ENCODE results near the gene PTMS.

PTMS gene

DNA sequence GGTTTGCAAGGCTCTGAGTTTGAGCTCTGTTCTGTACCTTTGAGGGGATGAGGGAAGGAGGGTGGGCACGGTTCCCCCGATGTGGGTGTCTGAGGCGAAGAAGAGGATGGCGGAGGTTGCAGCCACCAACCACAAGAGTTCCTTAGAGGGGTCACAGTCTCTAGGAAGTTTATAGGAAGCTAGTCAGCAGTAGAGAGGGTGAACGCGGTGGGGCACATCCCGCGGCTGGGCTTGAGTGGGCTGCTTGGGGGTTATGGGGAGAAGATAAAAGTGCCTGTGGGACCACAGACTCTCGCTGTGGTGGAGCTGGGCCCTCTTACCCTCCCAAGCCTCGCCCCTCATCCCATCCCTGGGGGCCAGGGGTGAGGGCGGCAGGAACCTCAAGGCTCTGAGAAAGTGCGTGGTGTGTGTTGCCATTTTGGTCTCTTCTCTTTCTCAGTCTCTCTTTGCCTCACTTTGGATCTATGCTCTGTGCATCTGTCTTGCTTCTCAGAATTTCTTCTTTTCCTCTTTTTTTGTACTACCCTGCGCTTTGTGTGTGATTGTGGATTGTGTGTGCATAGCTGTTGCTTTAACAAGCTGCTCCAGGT lies 25.9 kb downstream of the PTMS start:
- no peak for DNase-seq

DNA sequence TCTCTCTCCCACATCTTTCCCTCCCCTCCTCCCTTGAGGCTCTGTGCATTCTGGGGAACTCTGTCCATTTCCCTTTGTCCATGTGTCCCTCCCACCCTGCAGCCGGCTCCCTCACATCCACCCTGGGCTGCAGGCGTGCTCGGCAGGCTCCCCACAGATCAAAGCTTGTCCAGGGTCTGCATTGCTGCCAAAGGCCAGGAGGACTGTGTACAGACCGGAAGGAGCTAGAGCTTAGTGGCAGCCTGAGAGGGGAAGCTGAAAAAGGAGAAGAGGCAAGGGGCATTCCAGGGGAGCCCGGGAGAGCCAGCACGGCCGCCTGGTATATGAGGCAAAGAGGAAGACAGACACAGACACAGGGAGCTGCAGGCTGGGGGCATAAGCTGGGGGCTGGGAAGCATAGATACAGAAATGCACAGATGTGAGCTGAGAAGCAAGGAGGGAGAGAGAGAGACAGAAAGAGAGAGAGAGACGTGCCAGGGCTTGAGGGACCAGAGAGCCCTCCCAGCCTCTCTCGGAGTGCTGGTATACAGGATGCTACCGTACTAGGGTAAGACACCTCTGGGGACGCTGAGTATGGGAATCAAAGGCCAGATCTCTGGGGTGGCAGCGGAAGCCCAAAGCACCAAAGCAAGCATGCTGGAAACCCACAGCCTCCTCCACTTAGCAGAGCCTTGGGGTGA lies 26.5 kb downstream of the PTMS start:
- no peak for DNase-seq

DNA sequence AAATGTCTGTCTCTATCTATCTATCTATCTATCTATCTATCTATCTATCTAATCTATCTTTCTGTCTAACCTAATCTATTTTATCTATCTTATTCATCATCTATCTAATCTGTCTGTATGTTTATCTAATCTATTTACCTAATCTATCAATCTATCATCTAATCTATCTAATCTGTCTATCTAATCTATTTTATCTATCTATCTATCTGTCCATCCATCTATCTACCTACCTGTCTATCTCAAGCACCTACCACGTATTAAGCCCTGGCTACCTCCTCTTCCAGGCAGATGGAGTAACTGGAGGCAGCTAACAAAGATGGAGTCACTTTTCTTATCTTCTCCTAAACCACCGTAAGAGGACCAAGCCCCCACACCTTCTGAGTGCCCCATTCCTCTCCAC lies 28.9 kb downstream of the PTMS start:
- DNase-seq: no peak

DNA sequence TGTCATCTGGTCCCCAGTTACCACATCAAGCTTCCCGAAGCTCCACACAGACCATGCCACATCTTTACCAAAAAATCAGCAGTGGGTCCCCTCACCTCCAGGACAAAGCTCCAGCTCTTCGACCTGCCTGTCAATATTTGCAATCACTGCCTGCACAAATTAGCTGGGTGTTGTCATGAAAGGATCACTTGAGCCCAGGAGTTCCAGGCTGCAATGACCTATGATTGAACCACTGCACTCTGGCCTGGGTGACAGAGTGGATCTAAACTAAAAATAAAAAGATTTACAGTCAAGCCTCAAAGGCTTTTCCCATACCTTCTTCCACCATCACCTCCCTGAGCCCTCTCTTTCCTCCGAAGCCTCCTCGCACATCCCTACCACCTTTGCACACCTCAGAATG lies 30.4 kb downstream of the PTMS start:
- DNase-seq: no peak

DNA sequence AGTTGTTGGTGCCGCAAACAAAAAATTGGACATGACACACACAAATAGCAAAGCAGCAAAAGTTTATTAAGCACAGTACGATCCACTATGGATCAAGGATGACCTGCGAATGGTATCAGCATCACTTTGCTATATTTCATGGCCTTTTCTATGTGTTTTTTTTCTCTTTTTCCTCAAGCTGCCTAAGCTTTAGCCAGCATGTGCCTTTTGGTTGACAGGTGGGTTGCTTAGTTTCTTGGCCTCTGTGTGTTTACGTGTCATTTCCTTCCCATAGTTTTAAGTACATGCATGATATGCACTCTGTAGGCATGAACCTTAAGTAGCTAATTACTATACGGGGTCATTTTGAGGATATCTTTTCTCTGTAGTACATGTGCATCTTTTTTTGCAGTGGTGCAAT lies 33.0 kb downstream of the PTMS start:
- DNase-seq: no peak

DNA sequence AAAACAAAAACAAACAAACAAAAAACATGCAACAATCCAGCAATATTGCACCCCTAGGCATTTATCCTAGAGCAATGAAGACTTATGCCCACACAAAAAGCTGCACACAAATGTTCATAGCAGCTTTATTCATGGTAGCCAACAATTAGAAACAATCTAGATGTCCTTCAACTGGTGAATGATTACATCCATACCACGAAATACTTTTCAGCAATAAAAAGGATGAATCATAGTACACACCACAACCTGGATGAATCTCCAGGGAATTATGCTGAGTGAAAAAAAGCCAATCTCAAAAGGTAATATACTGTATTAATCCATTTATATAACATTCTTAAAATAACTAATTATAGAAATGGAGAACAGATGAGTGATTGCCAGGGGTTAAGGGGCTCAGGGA lies 41.0 kb downstream of the PTMS start:
- DNase-seq: no peak

DNA sequence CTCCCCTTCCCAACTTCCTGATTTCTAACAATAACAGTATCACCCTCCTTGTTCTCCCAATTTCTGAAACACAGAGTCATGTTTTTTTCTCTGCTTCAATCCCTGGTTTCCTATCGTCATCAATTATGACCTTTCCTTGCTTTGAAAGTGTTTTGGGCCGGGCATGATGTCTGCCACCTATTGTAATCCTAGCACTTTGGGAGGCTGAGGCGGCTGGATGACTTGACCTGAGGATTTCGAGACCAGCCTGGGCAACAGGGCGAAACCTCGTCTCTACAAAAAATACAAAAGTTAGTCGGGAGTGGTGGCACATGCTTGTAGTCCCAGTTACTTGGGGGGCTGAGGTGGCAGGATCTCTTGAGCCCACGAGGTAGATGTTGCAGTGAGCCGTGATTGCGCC lies 42.9 kb downstream of the PTMS start:
- no peak for DNase-seq

DNA sequence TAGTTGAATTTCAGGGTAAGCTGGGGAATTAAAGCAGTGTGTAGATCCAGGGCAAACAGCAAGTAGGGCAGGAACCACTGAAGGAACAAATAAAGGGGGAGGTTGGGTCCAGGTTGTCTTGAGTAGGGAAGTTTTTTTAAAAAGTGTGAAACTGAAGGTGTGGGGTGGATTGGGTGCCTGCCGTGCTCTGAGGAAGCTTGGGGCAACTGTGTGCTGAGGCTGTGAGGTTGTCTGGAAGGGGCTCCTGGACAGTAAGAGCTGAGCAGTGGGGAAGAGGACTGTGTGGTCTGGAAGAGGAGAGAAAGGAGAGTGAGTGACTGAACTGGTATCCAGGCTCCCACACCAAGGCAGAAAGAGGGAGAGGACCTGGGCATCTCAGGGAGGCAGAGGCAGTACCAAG lies 44.6 kb downstream of the PTMS start:
- no peak for DNase-seq

DNA sequence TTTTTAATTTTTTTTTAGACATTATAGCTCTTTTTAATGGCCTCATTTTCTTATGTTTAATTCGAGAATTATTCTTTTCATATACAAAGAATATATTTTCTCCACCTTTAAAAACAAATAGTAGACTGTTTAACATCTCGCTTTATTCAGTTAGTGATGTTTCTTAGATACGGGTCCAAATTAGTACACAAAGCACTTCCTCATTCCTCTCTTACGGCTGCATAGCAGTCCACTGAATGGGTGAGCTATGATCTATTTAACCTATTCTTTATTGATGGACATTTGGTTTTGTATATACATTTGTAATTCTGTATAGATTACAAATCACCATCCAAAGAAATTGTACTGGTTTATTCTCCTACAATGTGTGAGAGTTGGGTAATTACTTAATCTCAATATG lies 47.2 kb downstream of the PTMS start:
- no peak for DNase-seq

DNA sequence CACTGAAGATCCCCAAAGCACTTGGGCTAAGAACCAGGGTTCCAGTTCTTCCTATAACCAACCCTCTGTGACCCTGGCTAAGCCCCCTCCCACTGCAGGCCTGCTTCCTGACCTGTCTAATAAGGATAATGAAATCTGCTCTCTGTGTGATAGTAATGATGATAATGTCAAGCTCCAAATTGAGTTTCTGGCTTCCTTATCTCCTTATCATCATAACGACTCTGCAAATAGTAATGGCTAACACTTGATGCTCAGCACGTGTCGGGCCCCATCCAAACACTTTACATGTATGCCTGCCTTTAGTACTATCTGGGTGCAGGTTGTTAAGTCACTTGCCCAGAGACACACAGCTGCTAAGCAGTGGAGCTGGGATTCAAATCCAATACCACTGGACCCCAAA lies 50.4 kb downstream of the PTMS start:
- DNase-seq: no peak

DNA sequence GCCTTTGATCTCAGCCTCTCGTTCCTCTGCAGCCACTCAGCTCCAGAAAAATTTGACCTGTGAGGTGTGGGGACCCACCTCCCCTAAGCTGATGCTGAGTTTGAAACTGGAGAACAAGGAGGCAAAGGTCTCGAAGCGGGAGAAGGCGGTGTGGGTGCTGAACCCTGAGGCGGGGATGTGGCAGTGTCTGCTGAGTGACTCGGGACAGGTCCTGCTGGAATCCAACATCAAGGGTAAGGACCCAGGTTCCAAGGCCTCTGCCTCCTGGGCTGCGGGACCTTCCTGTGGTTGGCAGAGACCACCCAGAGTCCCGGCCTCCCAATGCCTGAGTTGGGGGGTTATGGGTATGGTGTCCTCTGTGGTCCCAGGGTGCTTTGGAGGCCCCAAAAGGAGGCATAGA lies 50.9 kb downstream of the PTMS start:
- DNase-seq: no peak

DNA sequence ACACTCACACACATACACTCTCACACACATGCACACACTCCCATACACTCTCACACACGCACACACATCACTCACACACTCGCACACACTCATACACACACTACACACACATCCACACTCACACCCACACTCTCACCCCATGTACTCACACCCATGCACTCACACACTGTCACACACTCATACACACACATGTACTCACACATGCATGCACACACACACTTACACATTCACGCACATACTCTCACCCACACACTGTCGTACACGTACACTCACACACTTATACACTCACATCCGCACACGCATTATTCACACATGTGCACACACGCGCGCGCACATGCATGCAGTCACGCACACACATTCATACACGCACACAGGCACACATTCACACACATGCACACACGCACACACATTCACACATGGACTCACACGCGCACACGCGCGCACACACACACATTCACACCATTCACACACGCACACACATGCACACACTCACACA lies 51.5 kb downstream of the PTMS start:
- no peak for DNase-seq

DNA sequence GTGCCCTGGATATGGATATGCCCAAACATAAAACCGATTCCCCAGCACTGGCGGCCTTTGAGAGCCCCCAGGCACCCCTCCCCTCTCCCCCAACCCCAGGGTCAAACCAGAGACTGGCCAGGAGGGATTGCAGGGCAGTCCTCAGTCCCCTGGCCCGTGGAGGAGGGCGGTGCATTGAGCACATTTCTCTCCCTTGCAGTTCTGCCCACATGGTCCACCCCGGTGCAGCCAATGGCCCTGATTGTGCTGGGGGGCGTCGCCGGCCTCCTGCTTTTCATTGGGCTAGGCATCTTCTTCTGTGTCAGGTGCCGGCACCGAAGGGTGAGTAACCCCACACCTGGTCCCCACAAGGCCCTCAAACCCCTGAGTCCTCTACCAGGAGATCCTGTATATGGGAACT lies 52.1 kb downstream of the PTMS start:
- DNase-seq: no peak

DNA sequence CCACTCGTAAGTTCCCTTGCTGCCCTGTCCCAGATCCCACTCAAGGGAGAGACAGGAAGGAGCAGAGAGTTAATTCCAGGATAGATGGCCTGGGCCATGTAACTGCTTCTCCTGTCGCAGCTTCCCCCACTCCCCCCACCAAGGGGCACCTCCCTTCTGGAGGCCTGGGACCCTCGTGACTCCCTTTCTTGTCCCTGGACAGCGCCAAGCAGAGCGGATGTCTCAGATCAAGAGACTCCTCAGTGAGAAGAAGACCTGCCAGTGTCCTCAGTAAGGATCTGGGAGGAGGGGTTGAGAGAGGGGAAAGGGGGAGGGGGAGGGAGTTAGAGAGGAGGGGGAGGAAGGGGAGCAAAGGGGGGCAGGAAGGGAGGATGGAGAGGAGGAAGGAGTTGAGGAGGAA lies 52.5 kb downstream of the PTMS start:
- DNase-seq: no peak

DNA sequence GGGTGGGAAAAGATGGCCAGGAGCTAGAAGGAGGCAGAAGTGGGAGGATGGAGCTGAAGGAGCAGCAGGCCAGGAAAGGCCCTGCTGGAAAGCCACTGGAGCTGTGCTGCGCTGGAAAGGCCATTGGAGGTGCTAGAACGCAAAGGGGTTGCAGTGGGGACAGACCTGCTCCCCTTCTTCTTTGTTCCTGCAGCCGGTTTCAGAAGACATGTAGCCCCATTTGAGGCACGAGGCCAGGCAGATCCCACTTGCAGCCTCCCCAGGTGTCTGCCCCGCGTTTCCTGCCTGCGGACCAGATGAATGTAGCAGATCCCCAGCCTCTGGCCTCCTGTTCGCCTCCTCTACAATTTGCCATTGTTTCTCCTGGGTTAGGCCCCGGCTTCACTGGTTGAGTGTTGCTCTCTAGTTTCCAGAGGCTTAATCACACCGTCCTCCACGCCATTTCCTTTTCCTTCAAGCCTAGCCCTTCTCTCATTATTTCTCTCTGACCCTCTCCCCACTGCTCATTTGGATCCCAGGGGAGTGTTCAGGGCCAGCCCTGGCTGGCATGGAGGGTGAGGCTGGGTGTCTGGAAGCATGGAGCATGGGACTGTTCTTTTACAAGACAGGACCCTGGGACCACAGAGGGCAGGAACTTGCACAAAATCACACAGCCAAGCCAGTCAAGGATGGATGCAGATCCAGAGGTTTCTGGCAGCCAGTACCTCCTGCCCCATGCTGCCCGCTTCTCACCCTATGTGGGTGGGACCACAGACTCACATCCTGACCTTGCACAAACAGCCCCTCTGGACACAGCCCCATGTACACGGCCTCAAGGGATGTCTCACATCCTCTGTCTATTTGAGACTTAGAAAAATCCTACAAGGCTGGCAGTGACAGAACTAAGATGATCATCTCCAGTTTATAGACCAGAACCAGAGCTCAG lies 53.2 kb downstream of the PTMS start:
- no peak for DNase-seq

DNA sequence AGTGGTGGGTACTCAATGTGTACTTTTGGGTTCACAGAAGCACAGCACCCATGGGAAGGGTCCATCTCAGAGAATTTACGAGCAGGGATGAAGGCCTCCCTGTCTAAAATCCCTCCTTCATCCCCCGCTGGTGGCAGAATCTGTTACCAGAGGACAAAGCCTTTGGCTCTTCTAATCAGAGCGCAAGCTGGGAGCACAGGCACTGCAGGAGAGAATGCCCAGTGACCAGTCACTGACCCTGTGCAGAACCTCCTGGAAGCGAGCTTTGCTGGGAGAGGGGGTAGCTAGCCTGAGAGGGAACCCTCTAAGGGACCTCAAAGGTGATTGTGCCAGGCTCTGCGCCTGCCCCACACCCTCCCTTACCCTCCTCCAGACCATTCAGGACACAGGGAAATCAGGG lies 54.0 kb downstream of the PTMS start:
- DNase-seq: no peak
